ENCODE data around the gene VPS52. TPM values are rescaled to one million over a fixed set of nuclear protein-coding genes. Genes with fewer than 3 reads are reported as not detected.

VPS52 gene
- total RNA-seq, 4 donors from 2014 or later: 34.1 to 45.5 (median 39.8) TPM

DNA sequence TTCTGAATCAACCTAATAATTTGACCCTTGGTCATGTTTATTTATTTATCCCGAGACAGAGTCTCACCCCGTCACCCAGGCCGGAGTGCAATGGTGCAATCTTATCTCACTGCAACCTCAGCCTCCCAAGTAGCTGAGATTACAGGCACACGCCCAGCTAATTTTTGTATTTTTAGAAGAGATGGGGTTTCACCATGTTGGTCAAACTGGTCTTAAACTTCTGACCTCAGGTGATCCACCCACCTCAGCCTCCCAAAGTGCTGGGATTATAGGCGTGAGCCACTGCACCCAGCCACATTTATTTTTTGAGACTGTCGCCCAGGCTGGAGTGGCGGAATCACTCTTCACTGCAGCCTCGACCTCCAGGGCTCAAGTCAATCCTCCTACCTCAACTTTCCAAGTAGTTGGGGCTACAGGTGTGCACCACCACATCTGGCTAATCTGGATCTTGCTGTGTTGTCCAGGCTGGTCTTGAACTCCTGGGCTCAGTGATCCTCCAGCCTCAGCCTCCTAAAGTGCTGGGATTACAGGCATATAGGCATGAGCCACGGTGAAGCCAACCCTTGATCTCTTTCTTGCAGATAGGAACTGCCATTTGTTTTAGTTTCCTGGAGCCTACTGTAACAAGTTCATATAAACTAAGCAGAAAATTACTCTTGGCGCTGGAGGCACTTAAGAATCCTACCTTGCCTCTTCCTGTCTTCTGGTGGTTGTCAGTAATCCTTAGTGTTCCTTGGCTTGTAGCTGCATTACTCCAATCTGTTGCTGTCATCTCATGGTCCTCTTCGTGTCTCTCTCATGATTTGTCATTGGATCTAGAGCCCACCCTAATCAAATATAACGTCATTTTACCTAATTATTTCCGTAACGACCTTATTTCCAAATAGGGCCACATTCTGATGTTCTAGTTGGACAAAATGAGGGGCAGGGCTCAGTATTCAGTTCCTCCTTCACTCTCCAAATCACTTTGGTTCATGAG, 2.5 kb upstream of the VPS52 start:
- DNase-seq: no peak
- Histone ChIP-seq H3K27ac (peak overlapping the region; percentile 94 to 98 (median 97)), H3K27me3 (no peaks in the 10 kb centered on the region), H3K9me3 (no peaks in the 10 kb centered on the region), H3K4me1 (peaks cover 28 to 82% (median 60%) of the 10 kb centered on the region in 3 donors), H3K36me3 (peaks cover 0 to 54% (median 20%) of the 10 kb centered on the region in 3 donors), H3K4me3 (peak overlapping the region; percentile 75 to 91 (median 80))
- intact Hi-C loops (cut with DNase I): no loop called here
- no peak for TF ChIP-seq POLR2A (IDR thresholded peaks at IDR 0.05)
- TF ChIP-seq, protein P1, sequence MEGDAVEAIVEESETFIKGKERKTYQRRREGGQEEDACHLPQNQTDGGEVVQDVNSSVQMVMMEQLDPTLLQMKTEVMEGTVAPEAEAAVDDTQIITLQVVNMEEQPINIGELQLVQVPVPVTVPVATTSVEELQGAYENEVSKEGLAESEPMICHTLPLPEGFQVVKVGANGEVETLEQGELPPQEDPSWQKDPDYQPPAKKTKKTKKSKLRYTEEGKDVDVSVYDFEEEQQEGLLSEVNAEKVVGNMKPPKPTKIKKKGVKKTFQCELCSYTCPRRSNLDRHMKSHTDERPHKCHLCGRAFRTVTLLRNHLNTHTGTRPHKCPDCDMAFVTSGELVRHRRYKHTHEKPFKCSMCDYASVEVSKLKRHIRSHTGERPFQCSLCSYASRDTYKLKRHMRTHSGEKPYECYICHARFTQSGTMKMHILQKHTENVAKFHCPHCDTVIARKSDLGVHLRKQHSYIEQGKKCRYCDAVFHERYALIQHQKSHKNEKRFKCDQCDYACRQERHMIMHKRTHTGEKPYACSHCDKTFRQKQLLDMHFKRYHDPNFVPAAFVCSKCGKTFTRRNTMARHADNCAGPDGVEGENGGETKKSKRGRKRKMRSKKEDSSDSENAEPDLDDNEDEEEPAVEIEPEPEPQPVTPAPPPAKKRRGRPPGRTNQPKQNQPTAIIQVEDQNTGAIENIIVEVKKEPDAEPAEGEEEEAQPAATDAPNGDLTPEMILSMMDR (IDR thresholded peaks at IDR 0.05): no peak
- WGBS, 2 donors: 40 to 41% methylated on average over 10 to 13 of the region's 14 CpGs

DNA sequence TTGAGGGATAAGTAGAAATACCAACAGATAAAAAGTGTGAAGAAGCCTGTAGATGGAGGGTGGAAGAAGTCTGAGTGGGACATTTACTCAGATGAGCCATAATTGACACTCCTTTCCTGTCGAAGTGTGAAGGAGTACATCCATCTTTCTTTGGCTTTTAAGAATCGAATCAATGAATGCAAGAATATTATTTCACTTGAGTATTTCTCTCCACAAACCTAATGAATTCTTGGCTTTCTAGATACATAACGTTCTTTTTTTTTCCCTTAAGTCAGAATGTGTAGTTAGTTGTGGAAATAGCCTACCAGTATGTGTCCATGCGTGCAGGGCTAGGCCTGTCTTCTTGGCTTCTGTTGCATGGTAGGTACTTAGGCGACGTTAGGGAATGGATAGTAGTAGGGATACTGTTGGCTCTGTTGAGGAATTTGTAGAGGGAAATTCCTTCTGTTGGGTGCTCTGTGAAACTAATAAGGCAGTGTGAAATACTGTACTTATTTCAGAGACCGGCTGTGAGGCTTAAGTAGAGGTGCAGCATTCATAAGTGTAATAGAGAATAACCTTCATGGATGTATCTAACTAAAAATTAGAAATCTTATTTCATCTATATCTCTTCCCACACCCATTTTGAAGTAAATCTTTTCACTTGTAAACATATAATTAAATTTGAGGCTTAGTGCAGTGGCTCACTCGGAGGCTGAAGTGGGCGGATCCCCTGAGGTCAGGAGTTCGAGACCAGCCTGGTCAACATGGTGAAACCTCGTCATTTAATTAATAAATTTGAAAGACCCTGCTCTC, 1.6 kb upstream of the VPS52 start:
- no peak for TF ChIP-seq POLR2A (IDR thresholded peaks at IDR 0.05)
- TF ChIP-seq, protein P1 (IDR thresholded peaks at IDR 0.05): no peak
- no peaks in the 10 kb centered on the region for H3K27me3 ChIP-seq
- H3K4me3 ChIP-seq: peak overlapping the region; percentile 75 to 91 (median 80)
- H3K36me3 ChIP-seq: peaks cover 4 to 54% (median 24%) of the 10 kb centered on the region in 3 donors
- peaks cover 28 to 73% (median 60%) of the 10 kb centered on the region in 3 donors for H3K4me1 ChIP-seq
- H3K27ac ChIP-seq: peak overlapping the region; percentile 94 to 98 (median 97)
- DNase-seq: no peak
- intact Hi-C loops (cut with DNase I): no loop called here
- no peaks in the 10 kb centered on the region for H3K9me3 ChIP-seq
- WGBS, 2 donors: 26 to 32% methylated on average over 11 of the region's 11 CpGs

DNA sequence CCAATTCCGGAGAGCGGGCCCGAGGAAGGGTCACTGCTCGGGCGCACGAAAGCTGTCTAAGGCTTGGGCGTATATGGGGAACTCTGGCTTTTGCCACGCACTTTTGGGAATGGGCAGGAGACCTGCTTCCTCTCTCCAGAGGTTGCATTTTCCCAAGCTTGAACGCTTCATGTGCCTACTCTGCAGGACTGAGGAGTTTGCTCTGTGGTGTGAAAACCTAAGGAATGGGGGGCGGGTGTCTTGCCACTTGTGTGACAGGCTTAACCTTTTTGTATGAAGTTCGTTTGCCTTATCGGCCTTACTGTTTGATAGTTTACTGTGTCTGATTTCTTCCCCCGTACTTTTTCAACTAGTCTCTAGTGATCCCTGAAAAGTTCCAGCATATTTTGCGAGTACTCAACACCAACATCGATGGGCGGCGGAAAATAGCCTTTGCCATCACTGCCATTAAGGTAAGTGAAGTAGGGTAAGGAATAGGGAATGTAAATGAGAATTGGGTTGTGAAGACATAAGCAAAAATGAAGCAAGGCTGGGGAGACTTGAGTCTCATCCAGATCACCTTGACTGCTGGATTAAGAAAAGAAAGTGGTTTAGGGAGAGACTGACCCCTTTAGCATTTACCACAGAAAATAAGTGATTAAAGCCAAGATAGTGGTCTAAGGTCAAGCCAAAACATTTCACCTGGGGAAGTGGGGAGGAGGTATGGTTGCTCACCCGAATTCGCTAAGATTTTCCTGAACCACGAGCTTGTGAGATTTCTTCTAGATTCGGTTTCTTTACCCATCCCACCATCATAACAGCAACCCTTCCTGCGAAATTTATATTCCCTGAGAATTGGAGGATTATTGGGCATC, 826 bp upstream of the VPS52 start:
- Histone ChIP-seq H3K4me3 (peak overlapping the region; percentile 75 to 91 (median 80)), H3K36me3 (peaks cover 4 to 58% (median 31%) of the 10 kb centered on the region in 3 donors), H3K27me3 (no peaks in the 10 kb centered on the region), H3K27ac (peak overlapping the region; percentile 92 to 98 (median 96)), H3K9me3 (no peaks in the 10 kb centered on the region), H3K4me1 (peaks cover 20 to 65% (median 51%) of the 10 kb centered on the region in 3 donors)
- no peak for DNase-seq
- intact Hi-C loops (cut with DNase I): no loop called here
- 5 to 9% methylated on average over 13 to 20 of the region's 22 CpGs for WGBS, 2 donors
- TF ChIP-seq, protein P1 (IDR thresholded peaks at IDR 0.05): no peak
- no peak for TF ChIP-seq POLR2A (IDR thresholded peaks at IDR 0.05)

DNA sequence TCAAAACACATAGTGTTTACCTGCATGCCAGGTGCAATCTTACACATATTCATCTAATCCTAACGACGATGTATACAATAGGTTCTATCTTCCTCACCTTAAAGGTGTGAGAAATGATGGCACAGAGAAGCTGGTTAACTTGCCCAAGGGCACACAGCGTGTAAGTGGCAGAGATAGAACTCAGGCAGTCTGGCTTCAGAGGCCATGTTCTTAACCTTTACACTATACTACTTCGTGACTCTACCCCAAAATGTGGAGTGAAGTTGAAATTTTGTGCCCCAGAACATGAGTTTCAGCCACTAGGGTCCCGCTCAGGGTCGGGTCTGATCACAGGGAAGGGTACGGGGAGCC, 584 bp downstream of the VPS52 start:
- peaks cover 13 to 66% (median 45%) of the 10 kb centered on the region in 3 donors for H3K4me1 ChIP-seq

More for the DNA sequence above, 584 bp downstream of the VPS52 start:
- H3K27ac ChIP-seq: peak overlapping the region; percentile 92 to 98 (median 96)
- H3K36me3 ChIP-seq: peaks cover 11 to 67% (median 43%) of the 10 kb centered on the region in 3 donors
- H3K27me3 ChIP-seq: no peaks in the 10 kb centered on the region
- intact Hi-C loops (cut with DNase I): no loop called here
- no peak for DNase-seq
- TF ChIP-seq, protein P1 (IDR thresholded peaks at IDR 0.05): peak in 1 of 6 experiments; percentile 15
- TF ChIP-seq POLR2A (IDR thresholded peaks at IDR 0.05): no peak
- H3K9me3 ChIP-seq: no peaks in the 10 kb centered on the region
- WGBS, 2 donors: 0 to 2% methylated on average over 4 to 7 of the region's 7 CpGs
- peak overlapping the region; percentile 75 to 91 (median 80) for H3K4me3 ChIP-seq
